ENCODE measurements around the gene VSIG10L2. TPM values are rescaled to one million over a fixed set of nuclear protein-coding genes. Genes with fewer than 3 reads are reported as not detected.

VSIG10L2 gene
- polyA plus RNA-seq, 4 donors, result 0.01 to 0.10 TPM; not detected in 2

GRCh38 chr11:125987066-125987641 lies 41.3 kb downstream of the VSIG10L2 start:
- no peaks in the 10 kb centered on the region for H3K9me3 ChIP-seq (ENCODE audit: control insufficient read depth in 2 of 2, insufficient read depth in 1 of 2, low read depth in 1 of 2, low read length in 1 of 2)
- H3K27me3 ChIP-seq (ENCODE audit: control insufficient read depth in 3 of 3, insufficient read depth in 3 of 3, low read length in 3 of 3), result peaks cover 0 to 3% (median 0%) of the 10 kb centered on the region in 3 donors
- FAIRE-seq, result no peak
- no peak for DNase-seq
- peaks cover 0 to 3% (median 0%) of the 10 kb centered on the region in 3 donors for H3K36me3 ChIP-seq (ENCODE audit: control insufficient read depth in 3 of 3, insufficient read depth in 2 of 3, low read depth in 1 of 3, low read length in 3 of 3)
- 26 to 54% (median 32%) methylated on average over 5 of the region's 5 CpGs for WGBS, 3 donors
- H3K4me1 ChIP-seq (ENCODE audit: control insufficient read depth in 3 of 3, insufficient read depth in 2 of 3, low read depth in 1 of 3, low read length in 2 of 3), result no peaks in the 10 kb centered on the region
- no peak overlapping the region for H3K4me3 ChIP-seq (ENCODE audit: low read depth in 1 of 3, low read length in 3 of 3)
- no peak overlapping the region for H3K27ac ChIP-seq (ENCODE audit: low read depth in 1 of 3, low read length in 2 of 3)

DNA sequence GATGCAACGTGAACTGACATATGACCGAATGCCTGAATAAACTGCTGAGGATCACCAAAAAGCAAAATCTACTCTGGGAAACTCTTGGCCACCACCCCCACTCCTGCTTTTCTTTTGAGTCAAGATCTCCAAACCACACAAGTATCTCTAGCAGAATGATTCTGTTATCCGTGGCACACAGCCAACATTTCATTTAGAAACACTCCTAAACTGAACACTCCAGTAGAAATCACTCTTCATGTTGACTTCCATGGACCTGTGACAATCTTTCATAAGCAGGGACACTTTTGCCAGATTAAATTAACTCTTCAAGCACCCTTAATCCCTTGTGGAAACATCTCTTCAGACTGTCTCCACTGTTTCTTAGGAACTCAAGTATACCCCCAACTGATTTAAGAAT lies 44.4 kb downstream of the VSIG10L2 start:
- Histone ChIP-seq H3K36me3 (ENCODE audit: control insufficient read depth in 3 of 3, insufficient read depth in 2 of 3, low read depth in 1 of 3, low read length in 3 of 3) (peaks cover 0 to 8% (median 0%) of the 10 kb centered on the region in 3 donors), H3K27ac (ENCODE audit: low read depth in 1 of 3, low read length in 2 of 3) (no peak overlapping the region), H3K27me3 (ENCODE audit: control insufficient read depth in 3 of 3, insufficient read depth in 3 of 3, low read length in 3 of 3) (no peaks in the 10 kb centered on the region), H3K4me1 (ENCODE audit: control insufficient read depth in 3 of 3, insufficient read depth in 2 of 3, low read depth in 1 of 3, low read length in 2 of 3) (no peaks in the 10 kb centered on the region), H3K4me3 (ENCODE audit: low read depth in 1 of 3, low read length in 3 of 3) (no peak overlapping the region), H3K9me3 (ENCODE audit: control insufficient read depth in 2 of 2, insufficient read depth in 1 of 2, low read depth in 1 of 2, low read length in 1 of 2) (no peaks in the 10 kb centered on the region)
- FAIRE-seq (no peak), DNase-seq (no peak)
- WGBS, 3 donors, result 56 to 91% (median 63%) methylated on average over 3 of the region's 3 CpGs

DNA sequence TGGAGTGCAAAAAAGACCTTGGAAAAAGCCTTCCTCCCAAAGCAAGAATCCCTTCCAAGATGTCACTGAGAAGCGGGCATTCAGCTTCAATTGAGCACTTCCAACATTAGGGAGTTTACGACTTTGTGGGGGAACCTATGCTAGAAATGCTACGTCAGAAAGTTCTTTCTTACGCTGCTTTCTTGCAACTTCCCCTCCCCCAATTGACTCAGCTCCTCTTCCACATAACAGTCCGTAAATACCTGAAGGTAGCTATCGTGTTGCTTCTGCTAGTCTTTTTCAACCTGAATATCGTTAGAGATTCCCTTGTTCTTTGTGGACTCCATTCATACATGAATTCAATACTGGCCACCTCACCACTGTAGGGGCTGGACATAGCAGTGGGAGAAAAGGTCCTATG lies 47.0 kb downstream of the VSIG10L2 start:
- H3K36me3 ChIP-seq (ENCODE audit: control insufficient read depth in 3 of 3, insufficient read depth in 2 of 3, low read depth in 1 of 3, low read length in 3 of 3), result peaks cover 0 to 19% (median 0%) of the 10 kb centered on the region in 3 donors
- H3K4me1 ChIP-seq (ENCODE audit: control insufficient read depth in 3 of 3, insufficient read depth in 2 of 3, low read depth in 1 of 3, low read length in 2 of 3), result no peaks in the 10 kb centered on the region
- H3K9me3 ChIP-seq (ENCODE audit: control insufficient read depth in 2 of 2, insufficient read depth in 1 of 2, low read depth in 1 of 2, low read length in 1 of 2), result no peaks in the 10 kb centered on the region
- FAIRE-seq (no peak), DNase-seq (no peak)
- 94 to 97% (median 95%) methylated on average over 7 of the region's 7 CpGs for WGBS, 3 donors
- no peak overlapping the region for H3K4me3 ChIP-seq (ENCODE audit: low read depth in 1 of 3, low read length in 3 of 3)
- H3K27ac ChIP-seq (ENCODE audit: low read depth in 1 of 3, low read length in 2 of 3), result no peak overlapping the region
- no peaks in the 10 kb centered on the region for H3K27me3 ChIP-seq (ENCODE audit: control insufficient read depth in 3 of 3, insufficient read depth in 3 of 3, low read length in 3 of 3)

DNA sequence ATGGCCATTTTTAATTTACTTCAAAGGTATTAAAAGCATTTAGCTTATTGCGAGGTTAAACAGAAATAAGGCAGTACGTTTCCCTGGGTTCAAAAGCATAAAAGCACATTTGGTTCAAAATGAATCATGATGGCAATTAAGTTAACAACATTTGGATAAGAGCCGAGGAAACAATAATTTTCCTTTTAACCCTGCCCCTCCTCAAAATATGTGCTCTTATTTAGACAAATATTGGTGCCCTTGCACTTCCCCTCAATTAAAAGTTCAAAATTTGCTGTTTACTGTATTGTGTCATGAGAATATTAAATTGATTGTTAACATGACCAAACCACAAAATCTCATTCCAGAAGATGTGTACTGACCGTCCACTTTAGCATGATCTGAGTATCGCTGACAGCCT lies 48.7 kb downstream of the VSIG10L2 start:
- H3K36me3 ChIP-seq (ENCODE audit: control insufficient read depth in 3 of 3, insufficient read depth in 2 of 3, low read depth in 1 of 3, low read length in 3 of 3), result peaks cover 0 to 18% (median 0%) of the 10 kb centered on the region in 3 donors
- H3K9me3 ChIP-seq (ENCODE audit: control insufficient read depth in 2 of 2, insufficient read depth in 1 of 2, low read depth in 1 of 2, low read length in 1 of 2), result no peaks in the 10 kb centered on the region
- WGBS, 3 donors, result 71 to 75% (median 72%) methylated on average over 5 of the region's 5 CpGs
- H3K27ac ChIP-seq (ENCODE audit: low read depth in 1 of 3, low read length in 2 of 3), result no peak overlapping the region
- DNase-seq (no peak), FAIRE-seq (no peak)
- no peaks in the 10 kb centered on the region for H3K4me1 ChIP-seq (ENCODE audit: control insufficient read depth in 3 of 3, insufficient read depth in 2 of 3, low read depth in 1 of 3, low read length in 2 of 3)
- no peak overlapping the region for H3K4me3 ChIP-seq (ENCODE audit: low read depth in 1 of 3, low read length in 3 of 3)
- no peaks in the 10 kb centered on the region for H3K27me3 ChIP-seq (ENCODE audit: control insufficient read depth in 3 of 3, insufficient read depth in 3 of 3, low read length in 3 of 3)

- H3K27me3 ChIP-seq (ENCODE audit: control insufficient read depth in 3 of 3, insufficient read depth in 3 of 3, low read length in 3 of 3), result no peaks in the 10 kb centered on the region
- H3K4me3 ChIP-seq (ENCODE audit: low read depth in 1 of 3, low read length in 3 of 3), result no peak overlapping the region
- H3K9me3 ChIP-seq (ENCODE audit: control insufficient read depth in 2 of 2, insufficient read depth in 1 of 2, low read depth in 1 of 2, low read length in 1 of 2), result no peaks in the 10 kb centered on the region
- no peak overlapping the region for H3K27ac ChIP-seq (ENCODE audit: low read depth in 1 of 3, low read length in 2 of 3)
- 65 to 82% (median 73%) methylated on average over 5 of the region's 5 CpGs for WGBS, 3 donors
- FAIRE-seq (no peak), DNase-seq (no peak)
- H3K4me1 ChIP-seq (ENCODE audit: control insufficient read depth in 3 of 3, insufficient read depth in 2 of 3, low read depth in 1 of 3, low read length in 2 of 3), result no peaks in the 10 kb centered on the region
- H3K36me3 ChIP-seq (ENCODE audit: control insufficient read depth in 3 of 3, insufficient read depth in 2 of 3, low read depth in 1 of 3, low read length in 3 of 3), result peaks cover 0 to 18% (median 0%) of the 10 kb centered on the region in 3 donors
Observed at GRCh38 chr11:125995313-125995712, 49.5 kb downstream of the VSIG10L2 start.

- Histone ChIP-seq H3K27me3 (ENCODE audit: control insufficient read depth in 3 of 3, insufficient read depth in 3 of 3, low read length in 3 of 3) (peaks cover 0 to 2% (median 0%) of the 10 kb centered on the region in 3 donors), H3K27ac (ENCODE audit: low read depth in 1 of 3, low read length in 2 of 3) (no peak overlapping the region), H3K4me3 (ENCODE audit: low read depth in 1 of 3, low read length in 3 of 3) (no peak overlapping the region), H3K36me3 (ENCODE audit: control insufficient read depth in 3 of 3, insufficient read depth in 2 of 3, low read depth in 1 of 3, low read length in 3 of 3) (peaks cover 0 to 24% (median 0%) of the 10 kb centered on the region in 3 donors), H3K4me1 (ENCODE audit: control insufficient read depth in 3 of 3, insufficient read depth in 2 of 3, low read depth in 1 of 3, low read length in 2 of 3) (no peaks in the 10 kb centered on the region), H3K9me3 (ENCODE audit: control insufficient read depth in 2 of 2, insufficient read depth in 1 of 2, low read depth in 1 of 2, low read length in 1 of 2) (no peaks in the 10 kb centered on the region)
- WGBS, 3 donors, result 91 to 99% (median 98%) methylated on average over 5 of the region's 5 CpGs
- FAIRE-seq (no peak), DNase-seq (no peak)
Observed at GRCh38 chr11:125998267-125998666, 52.4 kb downstream of the VSIG10L2 start.

DNA sequence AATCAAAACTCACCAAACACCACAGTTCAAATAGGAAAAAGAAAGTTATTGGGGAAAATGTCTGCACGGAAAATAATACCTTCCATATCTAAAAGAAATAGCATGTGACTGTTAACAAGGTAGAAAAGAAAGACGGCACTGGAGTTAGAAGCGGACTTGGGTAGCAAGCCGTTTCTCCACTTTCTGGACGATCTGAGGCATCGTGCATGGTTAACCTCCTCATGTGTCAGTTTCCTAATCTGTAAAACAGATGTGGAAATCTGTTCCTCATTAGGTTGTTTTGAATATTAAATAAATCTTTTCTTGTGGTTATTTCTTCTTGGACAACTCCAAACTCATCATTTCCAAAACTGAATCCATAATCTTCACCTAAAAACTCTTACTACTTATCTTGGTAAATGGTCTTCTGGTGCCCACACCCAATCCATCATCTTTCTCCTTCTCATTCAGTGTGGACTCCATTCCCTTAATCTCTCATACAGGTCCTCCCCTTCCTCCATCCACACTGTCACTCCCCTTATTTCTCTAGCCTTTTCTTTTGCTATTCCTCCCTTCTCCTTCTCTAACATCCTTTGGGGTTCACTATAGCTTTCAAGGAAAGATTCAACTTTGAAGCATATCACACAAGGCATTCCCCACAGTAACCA lies 53.5 kb downstream of the VSIG10L2 start:
- no peaks in the 10 kb centered on the region for H3K9me3 ChIP-seq (ENCODE audit: control insufficient read depth in 2 of 2, insufficient read depth in 1 of 2, low read depth in 1 of 2, low read length in 1 of 2)
- peaks cover 0 to 26% (median 0%) of the 10 kb centered on the region in 3 donors for H3K36me3 ChIP-seq (ENCODE audit: control insufficient read depth in 3 of 3, insufficient read depth in 2 of 3, low read depth in 1 of 3, low read length in 3 of 3)
- 88 to 99% (median 96%) methylated on average over 6 of the region's 6 CpGs for WGBS, 3 donors
- H3K4me3 ChIP-seq (ENCODE audit: low read depth in 1 of 3, low read length in 3 of 3), result no peak overlapping the region
- FAIRE-seq (no peak), DNase-seq (no peak)
- H3K27ac ChIP-seq (ENCODE audit: low read depth in 1 of 3, low read length in 2 of 3), result no peak overlapping the region
- H3K27me3 ChIP-seq (ENCODE audit: control insufficient read depth in 3 of 3, insufficient read depth in 3 of 3, low read length in 3 of 3), result peaks cover 0 to 2% (median 0%) of the 10 kb centered on the region in 3 donors
- H3K4me1 ChIP-seq (ENCODE audit: control insufficient read depth in 3 of 3, insufficient read depth in 2 of 3, low read depth in 1 of 3, low read length in 2 of 3), result no peaks in the 10 kb centered on the region

DNA sequence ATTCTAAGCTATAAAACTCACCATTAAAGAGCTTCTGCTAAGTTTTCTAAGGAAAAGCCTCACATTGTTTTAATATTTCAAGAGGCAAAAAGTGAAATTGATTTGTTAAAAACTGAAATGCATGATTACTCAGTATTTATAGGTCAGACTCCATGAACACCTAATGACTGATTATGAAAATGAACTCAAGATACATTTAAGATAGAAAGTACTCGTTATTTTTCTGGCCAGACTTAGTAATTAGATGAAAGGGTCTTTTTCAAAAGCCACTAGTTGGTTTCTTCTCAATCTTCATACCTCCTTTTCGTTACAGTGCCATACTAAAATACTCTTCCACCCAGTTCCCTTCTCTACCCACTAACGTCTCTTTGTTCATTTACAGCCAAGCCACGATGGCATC lies 56.3 kb downstream of the VSIG10L2 start:
- no peak for FAIRE-seq
- WGBS, 3 donors, result 67 to 78% (median 76%) methylated on average over 4 of the region's 4 CpGs
- no peak for DNase-seq
- no peaks in the 10 kb centered on the region for H3K4me1 ChIP-seq (ENCODE audit: control insufficient read depth in 3 of 3, insufficient read depth in 2 of 3, low read depth in 1 of 3, low read length in 2 of 3)
- H3K9me3 ChIP-seq (ENCODE audit: control insufficient read depth in 2 of 2, insufficient read depth in 1 of 2, low read depth in 1 of 2, low read length in 1 of 2), result no peaks in the 10 kb centered on the region
- peaks cover 0 to 19% (median 0%) of the 10 kb centered on the region in 3 donors for H3K36me3 ChIP-seq (ENCODE audit: control insufficient read depth in 3 of 3, insufficient read depth in 2 of 3, low read depth in 1 of 3, low read length in 3 of 3)
- H3K27ac ChIP-seq (ENCODE audit: low read depth in 1 of 3, low read length in 2 of 3), result no peak overlapping the region
- H3K4me3 ChIP-seq (ENCODE audit: low read depth in 1 of 3, low read length in 3 of 3), result no peak overlapping the region
- H3K27me3 ChIP-seq (ENCODE audit: control insufficient read depth in 3 of 3, insufficient read depth in 3 of 3, low read length in 3 of 3), result peaks cover 0 to 2% (median 0%) of the 10 kb centered on the region in 3 donors
